GM21529 (cell line): ENCODE measurements around the gene SH2D4B.

Experiments used
- ATAC-seq: cut with Tn5 transposase; IDR thresholded peaks from one replicate; pipeline ENCODE4 v1.9.1; 2021; ENCODE audit not compliant: unreplicated experiment

Gene SH2D4B

GRCh38 chr10:80674809-80675208, 137.1 kb downstream of the SH2D4B start:
- no peak for ATAC-seq

GRCh38 chr10:80681142-80681541, 143.4 kb downstream of the SH2D4B start:
- no peak for ATAC-seq

- ATAC-seq = peak; percentile 77
Measured at GRCh38 chr10:80684259-80684658, 146.6 kb downstream of the SH2D4B start.

- no peak for ATAC-seq
Measured at GRCh38 chr10:80685355-80685754, 147.7 kb downstream of the SH2D4B start.

- peak; percentile 42 for ATAC-seq
Measured at GRCh38 chr10:80686734-80687475, 149.2 kb downstream of the SH2D4B start.

- ATAC-seq = no peak
Measured at GRCh38 chr10:80687476-80687789, 149.7 kb downstream of the SH2D4B start.

- ATAC-seq = no peak
Measured at GRCh38 chr10:80690434-80690833, 152.7 kb downstream of the SH2D4B start.

GRCh38 chr10:80691441-80691840, 153.7 kb downstream of the SH2D4B start:
- no peak for ATAC-seq

GRCh38 chr10:80693565-80693964, 155.9 kb downstream of the SH2D4B start:
- no peak for ATAC-seq

- ATAC-seq = no peak
Measured at GRCh38 chr10:80694930-80695329, 157.2 kb downstream of the SH2D4B start.
